Skeletal muscle satellite cell (primary cell): ENCODE measurements around the gene PDCD1LG2.
A peak's percentile ranks its signal among the peaks of the same experiment; 100 is the strongest.
"Not testable (repeated sequence)": the region's sequence is repeated elsewhere in the genome, so short reads cannot be mapped to it uniquely, and the experiment has no call there.

Experiments used
- H3K27me3 ChIP-seq: 2 replicates; pipeline ENCODE4 v1.7.0; 2013; ENCODE audit warnings: low read length; ENCODE audit not compliant: control insufficient read depth, insufficient read depth
- H3K36me3 ChIP-seq: 2 replicates; pipeline ENCODE4 v1.7.0; 2013; ENCODE audit warnings: mild to moderate bottlenecking, control low read depth, low read length; ENCODE audit not compliant: insufficient read depth
- H3K4me1 ChIP-seq: 2 replicates; pipeline ENCODE4 v1.7.0; 2013; ENCODE audit warnings: low read length; ENCODE audit not compliant: control insufficient read depth, insufficient read depth
- H3K4me2 ChIP-seq: 2 replicates; pipeline ENCODE4 v1.7.0; 2013; ENCODE audit warnings: mild to moderate bottlenecking, low read length
- H3K4me3 ChIP-seq: 2 replicates; pipeline ENCODE4 v1.7.0; 2013; ENCODE audit warnings: low read length
- H3K9ac ChIP-seq: 2 replicates; pipeline ENCODE4 v1.7.0; 2013; ENCODE audit warnings: mild to moderate bottlenecking, low read depth, low read length, moderate library complexity
- H3K9me3 ChIP-seq: replicated peaks from 2 replicates; pipeline ENCODE4 v1.7.0; 2013; ENCODE audit warnings: mild to moderate bottlenecking, control low read depth, low read length

PDCD1LG2 gene

DNA sequence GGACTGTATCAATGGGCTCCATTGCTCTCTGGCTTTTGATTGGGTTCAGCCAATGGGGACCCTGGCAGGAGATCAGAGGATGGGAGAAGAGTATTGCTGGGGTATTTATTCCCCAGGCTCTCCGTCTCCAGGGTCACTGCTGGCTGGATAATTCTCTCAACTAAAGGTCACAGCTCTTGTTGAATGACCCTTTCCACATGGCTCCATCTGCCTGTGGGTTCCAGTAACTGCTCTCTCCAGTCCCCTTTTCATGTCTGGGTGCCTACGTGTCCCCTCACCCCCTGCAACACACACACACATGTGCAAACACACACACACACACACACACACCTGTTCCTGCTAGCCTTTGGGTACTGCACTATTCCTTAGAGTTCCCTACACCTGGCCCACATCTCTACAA lies 64.7 kb downstream of the PDCD1LG2 start:
- Histone ChIP-seq H3K4me1 (peaks cover 4% of the 10 kb centered on the region), H3K4me3 (no peak overlapping the region), H3K9me3 (no peaks in the 10 kb centered on the region), H3K4me2 (no peak overlapping the region), H3K9ac (no peak overlapping the region), H3K27me3 (no peaks in the 10 kb centered on the region), H3K36me3 (peaks cover 13% of the 10 kb centered on the region)

DNA sequence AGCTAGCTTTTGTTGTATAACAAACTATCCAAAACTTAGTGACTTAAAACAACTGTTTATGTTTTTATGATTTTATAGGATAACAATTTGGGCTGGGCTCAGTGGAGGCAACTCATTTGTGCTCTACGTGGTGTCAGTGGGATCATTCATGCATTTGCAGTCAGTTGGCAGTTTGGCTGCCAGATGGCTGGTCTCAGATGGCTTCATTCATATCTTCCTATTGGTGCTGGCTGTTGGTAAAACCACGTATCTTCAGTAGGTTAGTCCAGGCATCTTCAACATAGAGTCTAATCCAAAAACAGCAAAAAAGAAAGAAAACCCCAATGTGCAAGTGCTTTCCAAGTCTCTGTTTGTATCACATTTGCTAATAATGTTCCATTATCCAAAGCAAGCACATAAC lies 66.9 kb downstream of the PDCD1LG2 start:
- no peak overlapping the region for H3K4me3 ChIP-seq
- no peak overlapping the region for H3K9ac ChIP-seq
- no peaks in the 10 kb centered on the region for H3K27me3 ChIP-seq
- no peaks in the 10 kb centered on the region for H3K9me3 ChIP-seq
- peaks cover 4% of the 10 kb centered on the region for H3K4me1 ChIP-seq
- H3K36me3 ChIP-seq = peaks cover 4% of the 10 kb centered on the region
- H3K4me2 ChIP-seq = no peak overlapping the region

DNA sequence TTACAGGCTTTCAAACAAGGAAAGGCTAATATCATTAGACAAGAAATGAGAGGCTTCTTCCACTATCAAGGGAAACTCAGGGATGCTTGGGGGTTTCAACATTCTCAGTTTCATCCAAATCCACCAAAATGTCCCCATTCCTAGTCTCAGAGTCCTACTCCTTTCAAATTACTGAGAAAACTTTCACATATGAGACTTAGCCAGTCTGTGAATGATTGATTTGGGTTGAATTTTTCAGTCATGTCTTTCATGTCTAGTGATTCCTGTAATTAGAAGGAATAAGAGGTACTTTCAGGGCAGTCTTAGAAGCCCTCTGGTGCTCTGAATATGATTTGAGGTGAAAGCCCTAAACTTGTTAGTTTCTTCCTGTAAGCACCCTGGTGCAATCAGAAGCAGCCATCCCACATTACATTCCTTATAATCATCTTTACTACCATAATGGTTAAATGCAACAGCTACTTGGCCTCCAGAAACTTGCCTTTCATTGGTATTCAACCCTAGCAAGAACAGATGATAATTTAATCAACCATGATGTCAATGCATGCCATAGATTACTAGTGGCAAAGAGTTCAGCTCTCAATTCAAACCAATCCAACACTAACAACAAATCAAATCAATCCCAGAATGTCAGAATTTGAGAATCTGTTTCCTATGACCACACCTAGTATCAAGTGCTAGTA lies 67.8 kb downstream of the PDCD1LG2 start:
- no peaks in the 10 kb centered on the region for H3K27me3 ChIP-seq
- no peak overlapping the region for H3K4me3 ChIP-seq
- no peaks in the 10 kb centered on the region for H3K9me3 ChIP-seq
- no peak overlapping the region for H3K4me2 ChIP-seq
- peaks cover 12% of the 10 kb centered on the region for H3K4me1 ChIP-seq
- H3K36me3 ChIP-seq = no peaks in the 10 kb centered on the region
- H3K9ac ChIP-seq = no peak overlapping the region

DNA sequence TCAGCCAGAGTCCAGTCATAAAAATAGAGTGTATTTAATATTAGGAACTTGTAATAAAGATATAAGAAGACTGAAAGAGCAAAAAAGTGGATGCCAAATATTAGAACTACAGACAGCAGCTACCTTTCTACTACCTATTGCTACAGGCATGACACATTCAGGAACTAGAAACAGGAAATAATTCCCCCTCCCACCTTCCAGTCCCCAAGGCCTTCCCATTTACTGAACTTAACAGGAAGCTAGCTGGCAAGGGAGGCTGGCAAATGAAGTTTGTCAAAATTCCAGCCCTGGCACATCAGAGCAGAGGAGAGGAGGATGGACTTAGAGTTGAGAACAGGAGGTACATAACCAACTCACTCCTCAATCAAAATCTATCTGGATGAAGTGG lies 68.4 kb downstream of the PDCD1LG2 start:
- Histone ChIP-seq H3K4me2 (no peak overlapping the region), H3K36me3 (no peaks in the 10 kb centered on the region), H3K4me1 (peaks cover 17% of the 10 kb centered on the region), H3K9me3 (no peaks in the 10 kb centered on the region), H3K9ac (no peak overlapping the region), H3K4me3 (no peak overlapping the region), H3K27me3 (no peaks in the 10 kb centered on the region)

DNA sequence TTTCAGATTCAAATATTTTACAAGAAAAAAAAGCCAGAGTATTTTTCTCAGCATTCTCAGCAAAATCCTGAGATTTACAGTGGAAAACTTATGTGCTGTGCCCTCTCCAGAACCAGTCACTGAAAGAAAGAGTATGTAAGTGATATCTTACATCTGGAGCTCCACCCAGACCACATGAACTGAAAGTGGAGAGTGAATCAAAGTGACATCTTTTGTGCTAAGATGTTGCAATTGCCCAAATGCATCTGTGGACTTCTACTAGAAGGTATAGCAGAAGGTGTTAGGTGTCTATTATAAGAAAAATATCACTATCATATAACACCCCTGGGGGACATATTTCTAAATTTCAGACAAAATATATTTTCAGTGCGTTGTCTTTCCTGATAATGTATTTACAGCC lies 69.5 kb downstream of the PDCD1LG2 start:
- Histone ChIP-seq H3K36me3 (no peaks in the 10 kb centered on the region), H3K4me2 (no peak overlapping the region), H3K4me3 (no peak overlapping the region), H3K9me3 (no peaks in the 10 kb centered on the region), H3K4me1 (peaks cover 17% of the 10 kb centered on the region), H3K27me3 (no peaks in the 10 kb centered on the region), H3K9ac (no peak overlapping the region)

DNA sequence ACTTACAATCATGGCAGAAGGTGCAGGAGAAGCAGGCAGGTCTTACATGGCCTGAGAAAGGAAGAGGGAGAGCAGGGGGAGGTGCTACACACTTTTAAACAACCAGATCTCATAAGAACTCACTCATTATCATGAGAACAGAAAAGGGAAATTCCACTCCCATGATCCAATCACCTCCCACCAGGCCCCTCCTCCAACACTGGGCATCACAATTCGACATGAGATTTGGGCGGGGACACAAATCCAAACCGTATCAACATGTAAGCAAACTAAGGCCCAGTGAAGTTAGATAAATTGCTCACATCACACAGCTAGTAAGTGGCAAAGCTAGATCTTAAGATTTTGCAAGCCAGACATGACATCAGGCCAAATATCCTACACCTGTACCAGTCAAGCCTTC lies 70.3 kb downstream of the PDCD1LG2 start:
- H3K9me3 ChIP-seq = no peaks in the 10 kb centered on the region
- H3K4me3 ChIP-seq = no peak overlapping the region
- H3K9ac ChIP-seq = no peak overlapping the region
- H3K4me1 ChIP-seq = peaks cover 18% of the 10 kb centered on the region
- H3K4me2 ChIP-seq = no peak overlapping the region
- H3K36me3 ChIP-seq = no peaks in the 10 kb centered on the region
- H3K27me3 ChIP-seq = no peaks in the 10 kb centered on the region

DNA sequence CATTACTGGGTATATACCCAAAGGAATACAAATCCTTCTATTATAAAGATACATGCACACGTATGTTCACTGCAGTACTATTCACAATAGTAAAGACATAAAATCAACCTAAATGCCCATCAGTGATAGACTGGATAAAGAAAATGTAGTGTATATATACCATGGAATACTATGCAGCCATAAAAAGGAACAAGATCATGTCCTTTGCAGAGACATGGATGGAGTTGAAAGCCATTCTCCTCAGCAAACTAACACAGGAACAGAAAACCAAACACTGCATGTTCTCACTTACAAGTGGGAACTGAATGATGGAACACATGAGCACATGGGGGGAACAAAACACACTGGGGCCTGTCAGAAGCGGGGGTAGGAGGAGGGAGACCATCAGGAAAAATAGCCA lies 71.4 kb downstream of the PDCD1LG2 start:
- not testable (repeated sequence) for H3K27me3 ChIP-seq, H3K4me3 ChIP-seq, H3K36me3 ChIP-seq, H3K9ac ChIP-seq, H3K4me2 ChIP-seq, H3K9me3 ChIP-seq
- peaks cover 28% of the 10 kb centered on the region for H3K4me1 ChIP-seq

DNA sequence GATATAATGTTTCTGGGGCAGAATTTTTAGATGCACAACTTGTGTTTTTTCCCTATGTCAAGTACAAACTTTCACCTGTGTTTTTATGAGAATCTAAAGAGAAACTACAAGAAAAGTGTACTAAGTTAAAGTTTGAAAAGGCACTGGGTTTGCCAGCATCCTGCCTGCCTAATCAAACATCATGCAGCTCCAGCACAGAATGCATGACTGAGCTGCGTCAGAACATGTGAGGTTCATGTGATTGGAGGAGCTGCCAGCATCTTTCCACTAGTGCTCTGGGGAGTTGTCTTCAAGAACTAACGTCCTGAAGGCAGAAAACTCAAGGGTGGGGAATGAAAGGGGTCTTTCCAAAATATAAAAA lies 72.5 kb downstream of the PDCD1LG2 start:
- Histone ChIP-seq H3K27me3 (no peaks in the 10 kb centered on the region), H3K9ac (peak overlapping the region; percentile 61), H3K9me3 (no peaks in the 10 kb centered on the region), H3K4me1 (peaks cover 37% of the 10 kb centered on the region), H3K4me2 (peak overlapping the region; percentile 11), H3K4me3 (no peak overlapping the region), H3K36me3 (no peaks in the 10 kb centered on the region)

DNA sequence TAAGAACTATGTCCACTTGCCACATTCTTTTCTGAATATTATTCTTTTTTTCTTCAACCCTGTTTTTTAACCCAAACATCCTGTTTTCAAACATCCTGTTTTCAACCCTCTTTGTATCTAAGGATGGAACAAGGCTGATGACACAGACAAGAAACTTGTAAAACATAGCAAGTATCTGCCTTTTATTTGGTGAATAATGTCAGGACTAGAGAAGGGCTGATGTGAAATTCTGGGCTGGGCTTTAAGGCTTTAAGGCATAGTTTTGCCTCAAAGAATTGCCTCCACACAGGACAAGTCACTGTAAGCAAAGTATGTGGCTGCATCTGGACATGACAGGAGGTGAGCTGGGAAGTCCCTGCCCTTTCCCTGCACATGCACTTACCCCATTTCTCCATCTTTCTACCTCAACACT lies 76.1 kb downstream of the PDCD1LG2 start:
- Histone ChIP-seq H3K36me3 (no peaks in the 10 kb centered on the region), H3K27me3 (no peaks in the 10 kb centered on the region), H3K9ac (peak overlapping the region; percentile 67), H3K4me1 (peaks cover 32% of the 10 kb centered on the region), H3K4me3 (no peak overlapping the region), H3K4me2 (peak overlapping the region; percentile 27), H3K9me3 (no peaks in the 10 kb centered on the region)

DNA sequence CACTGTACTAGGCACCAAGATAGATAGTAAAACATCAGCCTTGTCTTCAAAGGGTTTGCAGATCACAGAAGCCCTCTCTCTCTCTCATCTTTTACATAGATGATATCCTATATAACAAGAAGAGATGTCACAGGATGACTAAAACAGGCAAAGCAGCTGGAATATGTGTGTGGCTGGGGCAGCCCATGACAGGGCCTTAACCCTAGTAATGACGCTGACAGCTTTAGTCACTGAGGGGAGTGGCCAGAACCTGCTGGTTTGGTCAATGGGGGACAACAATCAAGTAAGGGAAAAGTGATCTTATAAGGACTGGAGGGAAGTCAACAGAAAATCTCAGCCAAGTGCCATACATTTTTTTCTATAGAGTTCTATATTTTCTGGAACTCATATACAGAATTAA lies 76.7 kb downstream of the PDCD1LG2 start:
- Histone ChIP-seq H3K4me2 (peak overlapping the region; percentile 27), H3K4me3 (no peak overlapping the region), H3K9ac (peak overlapping the region; percentile 67), H3K9me3 (no peaks in the 10 kb centered on the region), H3K4me1 (peaks cover 32% of the 10 kb centered on the region), H3K36me3 (no peaks in the 10 kb centered on the region), H3K27me3 (no peaks in the 10 kb centered on the region)

DNA sequence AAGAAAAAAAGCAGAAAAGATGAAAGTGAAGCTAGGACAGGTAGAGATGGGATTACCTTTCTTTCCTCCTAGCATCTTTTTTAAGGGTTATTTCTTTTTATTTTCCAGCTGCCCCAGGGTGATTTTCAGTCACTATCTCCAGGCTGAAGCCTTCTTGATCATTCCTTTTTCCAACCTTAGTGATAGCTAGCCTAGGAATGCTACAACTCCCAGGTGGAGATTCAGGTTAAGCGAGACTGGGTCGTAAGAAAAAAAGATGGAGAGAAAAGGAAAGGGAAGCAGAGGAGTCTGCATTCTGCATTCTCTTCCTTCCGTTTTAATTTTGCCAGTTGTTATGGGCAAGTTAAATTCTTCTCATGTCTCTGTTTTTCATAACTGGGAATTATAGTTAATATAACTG lies 81.9 kb downstream of the PDCD1LG2 start:
- no peaks in the 10 kb centered on the region for H3K9me3 ChIP-seq
- no peaks in the 10 kb centered on the region for H3K27me3 ChIP-seq
- no peak overlapping the region for H3K9ac ChIP-seq
- peaks cover 3% of the 10 kb centered on the region for H3K4me1 ChIP-seq
- no peak overlapping the region for H3K4me2 ChIP-seq
- no peaks in the 10 kb centered on the region for H3K36me3 ChIP-seq
- H3K4me3 ChIP-seq = no peak overlapping the region

DNA sequence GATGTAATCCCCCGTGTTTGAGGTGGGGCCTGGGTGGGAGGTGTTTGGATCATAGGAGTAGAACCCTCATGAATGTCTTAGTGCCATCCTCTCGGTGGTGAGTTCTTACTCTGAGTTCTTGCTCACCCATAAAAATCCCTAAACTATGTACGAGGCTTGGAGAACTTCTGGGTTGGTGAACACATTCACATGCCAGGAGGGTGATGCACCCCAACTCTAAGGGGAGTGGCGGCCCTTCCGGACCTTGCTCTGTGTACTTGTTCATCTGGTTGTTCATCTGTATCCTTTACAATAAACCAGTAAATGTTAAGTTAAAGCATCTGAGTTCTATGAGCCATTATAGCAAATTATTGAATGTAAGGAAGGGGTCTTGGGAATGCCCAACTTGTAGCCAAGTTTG lies 82.6 kb downstream of the PDCD1LG2 start:
- Histone ChIP-seq H3K9me3 (no peaks in the 10 kb centered on the region), H3K36me3 (no peaks in the 10 kb centered on the region), H3K27me3 (no peaks in the 10 kb centered on the region), H3K9ac (no peak overlapping the region), H3K4me1 (no peaks in the 10 kb centered on the region), H3K4me2 (no peak overlapping the region), H3K4me3 (no peak overlapping the region)
